MCF 10A (cell line): ENCODE data around the gene RUNX3. TPM values are rescaled to one million over a fixed set of nuclear protein-coding genes. Genes with fewer than 3 reads are reported as not detected.

Experiments
- BruUV-seq: library from RNA; stranded (reverse); fragments of 400-500 nt; replicated peaks from 2 replicates; lab custom pipeline; 2021; lab: Mats Ljungman, UMichigan
- CTCF ChIA-PET: fragments of 300-600 bp; sonication (Branson Sonifier 250); formaldehyde crosslinking; extraction: SDS; loops from one replicate; lab custom pipeline; 2021; ENCODE audit warnings: antibody characterized with exemption, inconsistent platforms; lab: Yijun Ruan, JAX
- POLR2A ChIA-PET: fragments of 300-600, 350-650 bp; sonication (Branson Sonifier 250); formaldehyde crosslinking; extraction: SDS; loops from one replicate; lab custom pipeline; 2020; ENCODE audit warnings: antibody characterized with exemption, inconsistent platforms; lab: Yijun Ruan, JAX
- DNase-seq: peaks from one replicate; pipeline ENCODE4 v3.0.0-alpha.2; 2018; ENCODE audit not compliant: unreplicated experiment
- H3K27ac Mint-ChIP-seq: one replicate; pipeline ENCODE4 v1.8.0; 2022; ENCODE audit warnings: mild to moderate bottlenecking, low read depth, mixed read lengths; ENCODE audit not compliant: unreplicated experiment
- H3K27me3 Mint-ChIP-seq: one replicate; pipeline ENCODE4 v1.8.0; 2022; ENCODE audit warnings: mixed read lengths; ENCODE audit not compliant: insufficient read depth, unreplicated experiment
- H3K36me3 Mint-ChIP-seq: one replicate; pipeline ENCODE4 v1.8.0; 2022; ENCODE audit warnings: mild to moderate bottlenecking, moderate library complexity, mixed read lengths; ENCODE audit not compliant: insufficient read depth, unreplicated experiment
- H3K4me1 Mint-ChIP-seq: one replicate; pipeline ENCODE4 v1.8.0; 2022; ENCODE audit warnings: mixed read lengths; ENCODE audit not compliant: insufficient read depth, unreplicated experiment
- H3K4me3 Mint-ChIP-seq: one replicate; pipeline ENCODE4 v1.8.0; 2022; ENCODE audit warnings: mild to moderate bottlenecking, moderate library complexity, mixed read lengths; ENCODE audit not compliant: unreplicated experiment
- H3K9me3 Mint-ChIP-seq: one replicate; pipeline ENCODE4 v1.8.0; 2022; ENCODE audit warnings: mixed read lengths; ENCODE audit not compliant: unreplicated experiment
- intact Hi-C: fragments of 100-400 bp; cut with micrococcal nuclease; formaldehyde crosslinking; loops from 2 replicates; pipeline ENCODE4 v1.14.1; 2022
- total RNA-seq: library from RNA; stranded (reverse); gene quantifications from 2 replicates; pipeline ENCODE4 v1.2.3, GENCODE V29; 2022
- TF ChIP-seq, protein P1 (sequence below): fragments of 200-600 bp; IDR thresholded peaks from one replicate; pipeline ENCODE4 v1.8.0; 2022; ENCODE audit warnings: antibody characterized with exemption, mild to moderate bottlenecking; ENCODE audit not compliant: unreplicated experiment

RUNX3 gene
- total RNA-seq, 1 experiment from 2014 or later = not detected

GRCh38 chr1:24899581-24900485 lies 30.2 kb downstream of the RUNX3 start:
- DNase-seq = no peak
- POLR2A ChIA-PET = no interaction called here
- no peaks in the 10 kb centered on the region for H3K4me1 Mint-ChIP-seq
- BruUV-seq = no TSS peak
- TF ChIP-seq, protein P1, sequence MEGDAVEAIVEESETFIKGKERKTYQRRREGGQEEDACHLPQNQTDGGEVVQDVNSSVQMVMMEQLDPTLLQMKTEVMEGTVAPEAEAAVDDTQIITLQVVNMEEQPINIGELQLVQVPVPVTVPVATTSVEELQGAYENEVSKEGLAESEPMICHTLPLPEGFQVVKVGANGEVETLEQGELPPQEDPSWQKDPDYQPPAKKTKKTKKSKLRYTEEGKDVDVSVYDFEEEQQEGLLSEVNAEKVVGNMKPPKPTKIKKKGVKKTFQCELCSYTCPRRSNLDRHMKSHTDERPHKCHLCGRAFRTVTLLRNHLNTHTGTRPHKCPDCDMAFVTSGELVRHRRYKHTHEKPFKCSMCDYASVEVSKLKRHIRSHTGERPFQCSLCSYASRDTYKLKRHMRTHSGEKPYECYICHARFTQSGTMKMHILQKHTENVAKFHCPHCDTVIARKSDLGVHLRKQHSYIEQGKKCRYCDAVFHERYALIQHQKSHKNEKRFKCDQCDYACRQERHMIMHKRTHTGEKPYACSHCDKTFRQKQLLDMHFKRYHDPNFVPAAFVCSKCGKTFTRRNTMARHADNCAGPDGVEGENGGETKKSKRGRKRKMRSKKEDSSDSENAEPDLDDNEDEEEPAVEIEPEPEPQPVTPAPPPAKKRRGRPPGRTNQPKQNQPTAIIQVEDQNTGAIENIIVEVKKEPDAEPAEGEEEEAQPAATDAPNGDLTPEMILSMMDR = no peak
- H3K27ac Mint-ChIP-seq = no peak overlapping the region
- peaks cover 11% of the 10 kb centered on the region for H3K27me3 Mint-ChIP-seq
- no peaks in the 10 kb centered on the region for H3K9me3 Mint-ChIP-seq
- CTCF ChIA-PET = no interaction called here
- intact Hi-C loops = no loop called here
- no peak overlapping the region for H3K4me3 Mint-ChIP-seq
- no peaks in the 10 kb centered on the region for H3K36me3 Mint-ChIP-seq

DNA sequence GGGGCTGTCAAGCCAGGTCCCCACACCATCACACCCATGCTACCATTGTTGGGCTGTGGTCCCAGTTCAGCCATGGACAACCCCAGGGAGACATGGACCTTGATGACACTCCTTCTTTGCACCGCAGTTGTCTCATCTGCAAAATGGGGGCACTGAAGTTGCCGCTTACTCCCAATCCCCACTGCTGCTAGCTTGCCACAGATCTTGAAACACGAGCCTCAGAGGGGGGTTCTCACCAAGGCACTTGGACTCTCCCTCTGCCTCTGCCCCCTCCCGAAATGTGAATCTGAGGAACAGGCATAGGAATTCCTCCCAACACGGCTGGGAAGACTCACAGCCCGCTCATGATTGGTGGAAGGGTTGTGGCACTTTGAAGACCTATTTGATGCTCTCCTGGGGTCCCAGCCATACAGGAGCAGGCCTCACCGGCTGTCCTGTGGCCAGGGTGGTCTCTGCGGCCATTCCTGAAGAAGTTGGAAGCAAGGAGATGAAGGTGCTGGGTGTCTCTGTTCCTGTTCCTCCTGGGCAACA lies 31.1 kb downstream of the RUNX3 start:
- DNase-seq = no peak
- Mint-ChIP-seq H3K9me3 (no peaks in the 10 kb centered on the region), H3K27ac (no peak overlapping the region), H3K36me3 (no peaks in the 10 kb centered on the region), H3K4me3 (no peak overlapping the region), H3K27me3 (peaks cover 11% of the 10 kb centered on the region), H3K4me1 (no peaks in the 10 kb centered on the region)
- no TSS peak for BruUV-seq
- CTCF ChIA-PET = interaction anchor here (0.7 kb wide), 2 partner anchors 38 to 252 kb away, joined by 3 read pairs; no protein-coding TSS in a partner anchor
- intact Hi-C loops = loop anchor here (1.0 kb wide), 1 partner anchor 51 kb away; no protein-coding TSS in a partner anchor
- TF ChIP-seq, protein P1 = no peak
- POLR2A ChIA-PET = no interaction called here

- H3K9me3 Mint-ChIP-seq = no peaks in the 10 kb centered on the region
- peak; percentile 57 for DNase-seq
- H3K4me1 Mint-ChIP-seq = no peaks in the 10 kb centered on the region
- POLR2A ChIA-PET = no interaction called here
- CTCF ChIA-PET = interaction anchor here (0.6 to 1.5 kb wide), 10 partner anchors 10 to 282 kb away, joined by 3 to 4 read pairs (median 3); no protein-coding TSS in a partner anchor
- H3K27ac Mint-ChIP-seq = no peak overlapping the region
- no TSS peak for BruUV-seq
- peaks cover 11% of the 10 kb centered on the region for H3K27me3 Mint-ChIP-seq
- H3K4me3 Mint-ChIP-seq = no peak overlapping the region
- TF ChIP-seq, protein P1 = peak; percentile 75
- intact Hi-C loops = loop anchor here (1.0 kb wide), 1 partner anchor 50 kb away; no protein-coding TSS in a partner anchor
- no peaks in the 10 kb centered on the region for H3K36me3 Mint-ChIP-seq
These were observed 31.7 kb downstream of the RUNX3 start for GRCh38 chr1:24898152-24898908.
